Stimulated activated CD4-positive, alpha-beta T cell treated with anti-CD3 and anti-CD28 coated beads, Interleukin-15, amount 100 ng/mL, for 24 hours (primary cell): Measurements from ENCODE around the gene PREB.

Experiments
- DNase-seq: peaks from one replicate; pipeline ENCODE4 v3.0.0-alpha.2; 2020

The PREB gene

DNA sequence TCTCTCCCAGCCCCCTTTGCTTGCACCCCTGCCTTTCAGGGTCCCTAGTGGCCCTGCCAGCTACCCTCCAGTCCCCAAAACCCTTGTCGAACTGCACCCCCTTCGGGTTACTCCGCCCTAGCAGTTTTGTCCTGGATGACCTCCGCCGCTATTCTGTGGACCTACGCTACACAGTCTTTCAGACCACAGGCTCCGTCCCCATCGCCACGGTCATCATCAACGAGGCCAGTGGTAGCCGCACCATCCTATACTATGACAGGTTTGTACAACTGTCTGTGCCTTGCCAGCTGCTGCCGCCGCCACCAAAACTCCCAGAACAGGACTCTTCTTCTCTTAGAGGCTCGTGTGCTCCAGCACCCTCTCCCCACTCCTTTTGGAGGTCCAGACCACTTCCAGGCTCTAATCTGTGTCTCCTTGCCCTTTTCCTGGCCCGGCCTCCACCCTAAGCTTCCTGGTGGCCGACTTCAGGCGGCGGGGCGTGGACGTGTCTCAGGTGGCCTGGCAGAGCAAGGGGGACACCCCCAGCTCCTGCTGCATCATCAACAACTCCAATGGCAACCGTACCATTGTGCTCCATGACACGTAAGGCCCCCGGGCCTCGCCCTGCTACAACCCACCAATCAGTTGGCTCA, 40.0 kb downstream of the PREB start:
- DNase-seq, result no peak

DNA sequence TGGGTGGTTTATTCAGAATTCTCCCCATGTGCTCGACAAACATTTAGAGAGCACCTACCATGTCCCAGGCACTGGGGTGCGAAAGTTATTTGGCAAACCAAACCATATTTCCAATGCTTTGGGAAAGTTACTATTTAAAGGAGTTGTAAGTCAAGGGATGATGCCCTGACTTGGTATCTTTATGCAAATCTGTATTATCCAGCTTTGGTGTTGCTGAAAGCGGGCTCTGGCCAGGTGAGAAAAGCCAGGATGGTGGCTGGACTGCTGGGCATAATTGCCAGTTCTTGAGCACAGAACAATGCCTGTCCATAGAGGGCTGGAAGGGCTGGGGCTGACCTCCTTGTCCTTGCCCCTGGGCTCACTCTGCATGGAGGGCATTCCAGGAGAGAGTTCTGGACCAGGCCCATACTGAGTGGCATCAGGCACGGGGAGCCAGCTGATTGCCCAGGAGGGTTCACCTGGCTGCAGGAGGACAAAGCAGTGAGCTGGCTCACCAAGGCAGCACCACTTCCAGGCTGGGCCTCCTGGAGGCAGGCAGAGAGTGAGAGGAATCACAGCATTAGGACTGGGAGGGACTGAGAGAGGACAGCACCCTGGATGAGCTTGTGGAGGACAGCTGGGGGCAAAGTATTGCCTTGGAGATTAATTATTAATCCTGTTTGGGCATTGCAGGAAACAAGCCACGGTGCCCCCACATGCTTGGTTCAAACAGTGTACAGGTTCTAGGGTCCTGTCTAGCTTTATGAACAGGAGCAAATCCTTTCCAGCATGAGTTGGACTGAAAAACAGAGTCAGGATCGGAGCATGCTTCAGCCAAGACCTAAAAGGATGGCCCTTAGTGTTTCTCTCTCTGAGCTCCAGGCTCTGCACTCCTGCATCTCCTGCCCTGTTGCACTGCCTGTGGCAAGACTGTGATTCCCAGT, 40.7 kb downstream of the PREB start:
- no peak for DNase-seq

GRCh38 chr2:27092696-27093429, 41.6 kb downstream of the PREB start:
- no peak for DNase-seq

- no peak for DNase-seq
Observed at GRCh38 chr2:27091746-27092695, 42.4 kb downstream of the PREB start.

DNA sequence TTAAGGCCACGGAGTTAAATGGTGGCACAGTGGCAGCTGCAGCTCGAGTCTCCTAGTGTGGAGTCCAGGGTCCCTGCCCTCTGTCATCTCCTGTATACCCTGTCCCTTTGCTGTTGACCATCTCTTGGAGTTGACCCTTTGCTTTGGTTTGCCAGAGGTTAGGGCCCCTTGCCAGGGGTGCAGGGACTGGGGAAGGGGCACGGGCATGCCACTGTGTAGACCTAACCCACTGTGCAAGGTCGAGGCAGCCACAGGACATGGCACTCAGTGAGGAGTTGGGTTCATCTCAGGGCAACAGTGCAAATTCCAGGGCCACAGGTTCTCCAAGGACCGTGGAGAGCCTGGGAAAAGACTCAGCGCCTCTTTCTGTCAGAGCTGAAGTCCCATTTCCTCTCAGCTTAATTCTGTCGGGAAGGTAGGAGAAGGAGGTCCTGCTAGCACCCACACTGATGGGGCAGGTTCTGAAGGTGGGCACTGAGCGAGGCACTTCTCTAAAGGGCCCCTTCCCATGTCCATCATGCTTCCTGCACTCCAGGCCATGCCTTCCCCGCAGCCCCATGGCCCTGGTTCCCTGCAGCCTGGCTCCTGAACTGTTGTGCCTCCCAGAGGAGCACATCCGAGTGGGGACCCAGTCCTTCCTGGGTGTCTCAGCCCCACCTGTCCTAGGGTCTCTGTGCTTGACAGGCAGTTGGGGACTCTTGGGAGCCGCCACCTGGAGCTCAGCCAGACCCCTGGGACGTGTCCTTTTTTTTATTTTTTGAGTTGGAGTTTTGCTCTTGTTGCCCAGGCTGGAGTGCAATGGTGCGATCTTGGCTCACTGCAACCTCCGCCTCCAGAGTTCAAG, 45.1 kb downstream of the PREB start:
- DNase-seq, result no peak

GRCh38 chr2:27088634-27089033, 45.8 kb downstream of the PREB start:
- no peak for DNase-seq

GRCh38 chr2:27087823-27088410, 46.5 kb downstream of the PREB start:
- DNase-seq, result no peak

GRCh38 chr2:27086724-27087593, 47.5 kb downstream of the PREB start, which contains the start of gene KHK:
KHK (plus strand) TSS chr2:27086772; CDS start chr2:27087260, 488 bp downstream.
- DNase-seq, result peak; percentile 55

DNA sequence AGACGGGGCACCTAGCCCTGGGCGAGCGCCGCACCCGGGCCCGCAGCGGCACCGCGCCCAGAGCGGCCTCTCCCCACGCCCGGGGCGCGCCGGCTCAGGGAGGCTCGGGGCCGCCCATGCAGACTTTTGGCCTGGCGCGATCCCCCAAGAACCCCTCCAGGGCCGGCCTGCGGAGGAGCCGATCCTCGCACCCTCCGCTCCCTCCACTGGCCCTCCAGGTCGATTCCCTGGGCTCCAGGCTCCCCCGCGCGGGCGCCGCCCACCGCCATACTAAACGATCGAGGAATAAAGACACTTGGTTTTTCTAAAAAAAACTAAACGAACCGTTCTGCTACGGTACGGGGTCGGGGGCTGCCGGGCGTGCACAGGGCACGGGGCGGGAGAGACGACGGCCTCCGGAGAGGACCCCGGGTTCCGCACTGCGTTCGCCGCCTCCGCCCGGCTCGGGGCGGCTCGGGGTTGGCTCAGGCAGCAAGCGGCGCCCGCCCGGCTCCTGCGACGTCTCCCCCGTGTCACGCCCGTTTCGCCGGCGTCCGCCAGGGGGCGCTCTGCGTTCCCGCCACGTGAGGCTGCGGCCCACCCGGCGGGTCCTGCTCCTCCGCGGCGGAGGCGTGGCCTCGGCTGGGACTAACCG, 48.2 kb downstream of the PREB start:
- DNase-seq, result peak; percentile 97

GRCh38 chr2:27085673-27086089, 48.8 kb downstream of the PREB start:
- DNase-seq, result peak; percentile 58

DNA sequence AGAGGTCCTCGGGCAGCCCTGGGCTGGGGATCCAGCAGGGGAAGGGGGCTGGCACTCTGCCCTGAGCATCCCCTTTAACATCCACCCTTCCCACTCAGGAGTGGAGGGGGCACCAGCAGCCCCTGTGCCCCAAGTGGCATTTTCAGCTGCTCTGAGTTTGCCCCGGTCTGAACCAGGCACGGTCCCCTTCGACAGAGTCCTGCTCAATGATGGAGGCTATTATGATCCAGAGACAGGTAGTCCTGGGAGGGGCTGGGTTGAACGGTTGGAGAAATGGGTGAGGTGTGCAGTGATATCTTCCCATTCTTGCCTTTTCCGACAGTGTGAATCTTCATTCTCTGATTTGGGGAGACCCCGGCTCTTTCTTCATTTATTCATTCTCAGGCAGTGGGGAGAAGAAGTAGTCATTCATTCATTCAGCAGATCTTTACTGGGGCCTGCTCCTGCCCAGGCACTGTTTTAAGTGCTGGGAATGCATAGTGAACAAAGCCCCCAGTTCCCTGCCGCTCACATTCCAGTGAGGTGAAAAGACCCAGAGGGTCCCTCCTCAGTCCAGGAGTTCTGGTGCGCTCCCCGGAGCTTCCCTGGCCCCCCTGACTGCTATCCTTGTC, 49.3 kb downstream of the PREB start:
- no peak for DNase-seq

DNA sequence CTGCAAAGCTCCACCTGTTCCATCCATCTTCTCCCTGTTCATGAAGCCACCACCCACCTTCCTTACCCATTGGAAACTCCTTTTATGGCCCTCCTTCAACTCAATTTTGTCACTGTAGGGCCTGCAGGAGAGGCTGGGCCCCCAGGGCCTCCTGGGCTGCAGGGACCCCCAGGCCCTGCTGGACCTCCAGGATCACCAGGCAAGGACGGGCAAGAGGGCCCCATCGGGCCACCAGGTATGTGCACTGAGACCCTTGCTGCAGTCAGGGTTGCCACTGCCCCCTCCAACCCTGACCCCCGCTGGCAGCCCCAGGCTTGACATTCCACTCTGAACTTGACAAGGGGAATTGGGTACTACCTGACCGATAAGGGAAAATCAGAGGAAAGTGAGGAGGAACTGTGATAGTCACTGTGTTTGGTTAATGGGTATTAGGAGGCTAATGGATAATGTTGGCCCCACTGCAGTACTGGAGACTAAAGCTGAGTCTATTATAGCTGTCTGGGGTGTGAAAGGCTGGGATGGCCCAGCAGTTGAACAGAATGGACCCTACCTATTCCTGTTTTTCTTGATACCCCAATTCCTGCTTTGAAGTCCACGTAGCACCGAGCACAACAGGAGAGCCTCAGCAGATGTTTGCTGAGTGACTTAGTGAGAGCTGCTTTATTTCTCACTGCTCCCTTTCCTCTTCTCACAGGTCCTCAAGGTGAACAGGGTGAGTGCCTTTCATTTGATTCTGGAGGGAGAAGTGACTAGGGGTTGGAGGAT, 50.0 kb downstream of the PREB start:
- no peak for DNase-seq

- DNase-seq, result no peak
Observed at GRCh38 chr2:27083410-27084296, 50.8 kb downstream of the PREB start.

- DNase-seq, result no peak
Observed at GRCh38 chr2:27082773-27083409, 51.5 kb downstream of the PREB start.

DNA sequence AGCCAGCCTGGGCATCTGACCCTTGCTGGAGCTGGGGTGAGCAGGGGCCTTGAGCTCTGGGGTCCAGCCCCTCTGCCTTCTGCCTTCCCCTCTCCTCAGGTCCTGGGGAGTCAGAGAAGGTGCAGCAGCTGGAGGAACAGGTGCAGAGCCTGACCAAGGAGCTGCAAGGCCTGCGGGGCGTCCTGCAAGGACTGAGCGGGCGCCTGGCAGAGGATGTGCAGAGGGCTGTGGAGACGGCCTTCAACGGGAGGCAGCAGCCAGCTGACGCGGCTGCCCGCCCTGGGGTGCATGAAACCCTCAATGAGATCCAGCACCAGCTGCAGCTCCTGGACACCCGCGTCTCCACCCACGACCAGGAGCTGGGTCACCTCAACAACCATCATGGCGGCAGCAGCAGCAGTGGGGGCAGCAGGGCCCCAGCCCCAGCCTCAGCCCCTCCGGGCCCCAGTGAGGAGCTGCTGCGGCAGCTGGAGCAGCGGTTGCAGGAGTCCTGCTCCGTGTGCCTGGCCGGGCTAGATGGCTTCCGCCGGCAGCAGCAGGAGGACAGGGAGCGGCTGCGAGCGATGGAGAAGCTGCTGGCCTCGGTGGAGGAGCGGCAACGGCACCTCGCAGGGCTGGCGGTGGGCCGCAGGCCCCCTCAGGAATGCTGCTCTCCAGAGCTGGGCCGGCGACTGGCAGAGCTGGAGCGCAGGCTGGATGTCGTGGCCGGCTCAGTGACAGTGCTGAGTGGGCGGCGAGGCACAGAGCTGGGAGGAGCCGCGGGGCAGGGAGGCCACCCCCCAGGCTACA, 52.3 kb downstream of the PREB start:
- no peak for DNase-seq
